Ovary (tissue), 3 donors: ENCODE measurements around the gene CDC34.

Experiments used
- POLR2A ChIP-seq: fragments of 450-650 bp; IDR thresholded peaks from one replicate; pipeline ENCODE4 v1.6.1; 2017; ENCODE audit warnings: antibody characterized with exemption, mild to moderate bottlenecking, moderate library complexity
- TF ChIP-seq, protein P1 (sequence below), 3 donors: fragments of 450-650 bp in 2 of 3; fragments of 200-600 bp in 1 of 3; IDR thresholded peaks; one replicate each; pipeline versions ENCODE4 v1.5.1 to v1.8.0; 2016 to 2022; ENCODE audit warnings: antibody characterized with exemption in 3 of 3, mild to moderate bottlenecking in 1 of 3
- donor health status: DM: no; HTN: no; CAD: no.

DNA sequence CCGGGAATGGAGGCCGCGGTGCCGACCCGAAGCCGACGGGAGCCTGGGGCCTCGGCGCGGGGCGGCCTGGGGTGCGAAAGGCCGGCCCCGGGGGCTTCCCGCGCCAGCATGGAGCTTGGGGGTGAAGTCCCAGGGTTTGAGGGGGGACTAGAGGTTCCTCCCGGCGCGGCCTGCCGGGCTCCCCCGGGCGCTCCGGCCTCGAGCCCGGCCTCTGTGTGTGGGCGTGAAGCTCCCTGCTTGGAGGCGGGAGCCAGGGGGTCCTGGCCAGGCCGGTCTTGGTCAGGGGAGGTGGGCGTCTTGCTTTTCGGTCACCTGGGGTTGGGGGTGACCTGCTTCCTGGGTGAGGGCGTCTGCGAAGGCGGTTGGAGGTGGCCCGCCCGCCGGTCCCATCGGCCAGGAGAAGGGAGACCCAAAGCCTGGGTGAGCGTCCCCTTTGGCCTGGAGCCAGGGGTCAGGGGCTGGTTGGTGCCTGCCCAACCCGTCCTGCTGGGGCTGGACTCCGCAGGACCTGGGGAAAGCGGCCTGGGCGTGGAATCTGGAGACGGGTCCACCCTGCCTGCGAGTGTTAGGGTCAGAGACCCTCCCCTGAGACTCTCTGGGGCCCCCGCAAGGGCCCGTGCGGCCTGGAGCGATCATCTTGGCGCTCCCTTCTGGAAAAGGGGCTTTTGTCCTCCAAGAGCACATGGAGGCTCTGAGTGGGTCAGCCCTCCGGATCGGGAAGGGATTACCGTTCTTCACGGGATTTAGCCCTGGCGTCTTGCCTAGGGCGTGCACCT lies 41.4 kb downstream of the CDC34 start:
- TF ChIP-seq, protein P1, sequence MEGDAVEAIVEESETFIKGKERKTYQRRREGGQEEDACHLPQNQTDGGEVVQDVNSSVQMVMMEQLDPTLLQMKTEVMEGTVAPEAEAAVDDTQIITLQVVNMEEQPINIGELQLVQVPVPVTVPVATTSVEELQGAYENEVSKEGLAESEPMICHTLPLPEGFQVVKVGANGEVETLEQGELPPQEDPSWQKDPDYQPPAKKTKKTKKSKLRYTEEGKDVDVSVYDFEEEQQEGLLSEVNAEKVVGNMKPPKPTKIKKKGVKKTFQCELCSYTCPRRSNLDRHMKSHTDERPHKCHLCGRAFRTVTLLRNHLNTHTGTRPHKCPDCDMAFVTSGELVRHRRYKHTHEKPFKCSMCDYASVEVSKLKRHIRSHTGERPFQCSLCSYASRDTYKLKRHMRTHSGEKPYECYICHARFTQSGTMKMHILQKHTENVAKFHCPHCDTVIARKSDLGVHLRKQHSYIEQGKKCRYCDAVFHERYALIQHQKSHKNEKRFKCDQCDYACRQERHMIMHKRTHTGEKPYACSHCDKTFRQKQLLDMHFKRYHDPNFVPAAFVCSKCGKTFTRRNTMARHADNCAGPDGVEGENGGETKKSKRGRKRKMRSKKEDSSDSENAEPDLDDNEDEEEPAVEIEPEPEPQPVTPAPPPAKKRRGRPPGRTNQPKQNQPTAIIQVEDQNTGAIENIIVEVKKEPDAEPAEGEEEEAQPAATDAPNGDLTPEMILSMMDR (IDR thresholded peaks at IDR 0.05): peak in 2 of 3 donors; percentile 9 to 30
- no peak for TF ChIP-seq POLR2A
